Measurements from ENCODE around the gene FXYD3.
A peak's percentile ranks its signal among the peaks of the same experiment; 100 is the strongest.

FXYD3 gene

GRCh38 chr19:35115177-35115951, at the start of gene FXYD3:
Gene FXYD3 (plus strand): TSS chr19:35115823. CDS start chr19:35119377, 3,554 bp downstream.
- no peak for DNase-seq (ENCODE audit: low read depth)

GRCh38 chr19:35066121-35066520, 49.5 kb upstream of the FXYD3 start:
- no peak for DNase-seq (ENCODE audit: low read depth)

GRCh38 chr19:35066691-35067563, 48.7 kb upstream of the FXYD3 start:
- peak; percentile 85 for DNase-seq (ENCODE audit: low read depth)

GRCh38 chr19:35068941-35069634, 46.5 kb upstream of the FXYD3 start:
- DNase-seq (ENCODE audit: low read depth), result no peak

- DNase-seq (ENCODE audit: low read depth), result no peak
Observed at GRCh38 chr19:35069696-35070095, 45.9 kb upstream of the FXYD3 start.

GRCh38 chr19:35070471-35070870, 45.2 kb upstream of the FXYD3 start:
- DNase-seq (ENCODE audit: low read depth), result no peak

GRCh38 chr19:35073516-35073915, 42.1 kb upstream of the FXYD3 start:
- DNase-seq (ENCODE audit: low read depth), result no peak

GRCh38 chr19:35073941-35074340, 41.7 kb upstream of the FXYD3 start:
- DNase-seq (ENCODE audit: low read depth), result no peak

GRCh38 chr19:35074426-35075201, 41.0 kb upstream of the FXYD3 start:
- DNase-seq (ENCODE audit: low read depth), result no peak

- no peak for DNase-seq (ENCODE audit: low read depth)
Observed at GRCh38 chr19:35075202-35076025, 40.2 kb upstream of the FXYD3 start.

- no peak for DNase-seq (ENCODE audit: low read depth)
Observed at GRCh38 chr19:35076026-35076370, 39.6 kb upstream of the FXYD3 start.

- DNase-seq (ENCODE audit: low read depth), result no peak
Observed at GRCh38 chr19:35076657-35077056, 39.0 kb upstream of the FXYD3 start.

- DNase-seq (ENCODE audit: low read depth), result no peak
Observed at GRCh38 chr19:35077411-35078223, 38.0 kb upstream of the FXYD3 start.

GRCh38 chr19:35079826-35080225, 35.8 kb upstream of the FXYD3 start:
- DNase-seq (ENCODE audit: low read depth), result no peak

- DNase-seq (ENCODE audit: low read depth), result no peak
Observed at GRCh38 chr19:35080613-35081170, 34.9 kb upstream of the FXYD3 start.

GRCh38 chr19:35081201-35081600, 34.4 kb upstream of the FXYD3 start:
- no peak for DNase-seq (ENCODE audit: low read depth)

- DNase-seq (ENCODE audit: low read depth), result no peak
Observed at GRCh38 chr19:35083691-35084508, 31.7 kb upstream of the FXYD3 start.

- DNase-seq (ENCODE audit: low read depth), result no peak
Observed at GRCh38 chr19:35084509-35084762, 31.2 kb upstream of the FXYD3 start.

- no peak for DNase-seq (ENCODE audit: low read depth)
Observed at GRCh38 chr19:35085947-35086346, 29.7 kb upstream of the FXYD3 start.

All from stimulated activated CD8-positive, alpha-beta memory T cell treated with anti-CD3 and anti-CD28 coated beads, Interleukin-4, amount 100 ng/mL, for 24 hours (primary cell).